HCEC 1CT (cell line): ENCODE measurements around the gene FSCN2.
"Not testable (repeated sequence)": the region's sequence is repeated elsewhere in the genome, so short reads cannot be mapped to it uniquely, and the experiment has no call there.

Experiments used
- DNase-seq: peaks from one replicate; pipeline ENCODE4 v3.0.0-alpha.2; 2017

Gene FSCN2

GRCh38 chr17:81531013-81531412, 2.8 kb downstream of the FSCN2 start:
- not testable (repeated sequence) for DNase-seq

GRCh38 chr17:81531998-81532404, 3.8 kb downstream of the FSCN2 start:
- DNase-seq: not testable (repeated sequence)

GRCh38 chr17:81532490-81533287, 4.5 kb downstream of the FSCN2 start:
- no peak for DNase-seq

GRCh38 chr17:81533339-81534141, 5.4 kb downstream of the FSCN2 start:
- DNase-seq: no peak

- DNase-seq: no peak
Measured at GRCh38 chr17:81534157-81535006, 6.2 kb downstream of the FSCN2 start.

- no peak for DNase-seq
Measured at GRCh38 chr17:81535007-81535328, 6.8 kb downstream of the FSCN2 start.

GRCh38 chr17:81535480-81536298, 7.5 kb downstream of the FSCN2 start:
- DNase-seq: no peak

GRCh38 chr17:81536299-81537290, 8.4 kb downstream of the FSCN2 start:
- no peak for DNase-seq

- DNase-seq: no peak
Measured at GRCh38 chr17:81537343-81537855, 9.2 kb downstream of the FSCN2 start.

GRCh38 chr17:81537856-81538555, 9.8 kb downstream of the FSCN2 start:
- no peak for DNase-seq

- no peak for DNase-seq
Measured at GRCh38 chr17:81538651-81539570, 10.7 kb downstream of the FSCN2 start.

GRCh38 chr17:81539571-81539900, 11.4 kb downstream of the FSCN2 start:
- no peak for DNase-seq

- no peak for DNase-seq
Measured at GRCh38 chr17:81539961-81540675, 11.9 kb downstream of the FSCN2 start.

GRCh38 chr17:81540676-81541027, 12.5 kb downstream of the FSCN2 start:
- no peak for DNase-seq

GRCh38 chr17:81541123-81541522, 12.9 kb downstream of the FSCN2 start:
- no peak for DNase-seq

GRCh38 chr17:81542431-81543338, 14.5 kb downstream of the FSCN2 start:
- no peak for DNase-seq

GRCh38 chr17:81543339-81543675, 15.1 kb downstream of the FSCN2 start:
- DNase-seq: no peak

GRCh38 chr17:81543756-81544155, 15.6 kb downstream of the FSCN2 start:
- DNase-seq: no peak
